SIG-M5 treated with dmso at 0.1 percent for 504 hours (cell line): ENCODE data around the gene SORD.
A peak's percentile ranks its signal among the peaks of the same experiment; 100 is the strongest.

ENCODE experiments used
- DNase-seq: peaks from one replicate; lab custom pipeline; 2025; ENCODE audit not compliant: unreplicated experiment; lab: John Stamatoyannopoulos, UW

SORD gene

GRCh38 chr15:45114751-45115085, 91.7 kb downstream of the SORD start:
- DNase-seq: no peak

- DNase-seq: no peak
Measured at GRCh38 chr15:45115312-45115820, 92.4 kb downstream of the SORD start.

- no peak for DNase-seq
Measured at GRCh38 chr15:45116006-45116481, 93.0 kb downstream of the SORD start.

GRCh38 chr15:45116482-45117307, 93.7 kb downstream of the SORD start:
- no peak for DNase-seq

- DNase-seq: no peak
Measured at GRCh38 chr15:45117308-45118130, 94.5 kb downstream of the SORD start.

GRCh38 chr15:45118131-45118588, 95.2 kb downstream of the SORD start:
- peak; percentile 85 for DNase-seq

- no peak for DNase-seq
Measured at GRCh38 chr15:45118996-45119395, 96.0 kb downstream of the SORD start.

GRCh38 chr15:45120081-45120972, 97.3 kb downstream of the SORD start:
- DNase-seq: no peak

GRCh38 chr15:45121020-45121419, 98.0 kb downstream of the SORD start:
- DNase-seq: no peak

- no peak for DNase-seq
Measured at GRCh38 chr15:45121706-45122417, 98.9 kb downstream of the SORD start.

GRCh38 chr15:45122719-45123118, 99.7 kb downstream of the SORD start:
- DNase-seq: no peak

GRCh38 chr15:45123397-45123796, 100.4 kb downstream of the SORD start:
- DNase-seq: no peak

GRCh38 chr15:45126535-45127158, 103.7 kb downstream of the SORD start:
- DNase-seq: no peak
